Heart left ventricle (tissue), 13 donors: Measurements from ENCODE around the gene RXFP1.

ENCODE experiments used
- POLR2A ChIP-seq, 2 donors: fragments of 450-650 bp; IDR thresholded peaks; one replicate each; pipeline ENCODE4 v1.6.1; 2017; ENCODE audit warnings: antibody characterized with exemption in 2 of 2, mild to moderate bottlenecking in 2 of 2, moderate library complexity in 2 of 2
- TF ChIP-seq, protein P1 (sequence below), 12 donors: fragments of 200-600 bp; sonication (generic) in 4 of 12; IDR thresholded peaks; one replicate each; pipeline versions ENCODE4 v1.5.0 to v1.8.0; 2018 to 2022; ENCODE audit warnings: antibody characterized with exemption in 12 of 12, mild to moderate bottlenecking in 5 of 12
- donor health status: ischemic (EF 13 %, LVEDD 7.1; RV severe dilation, severe dysfunction).
- donor health status: DM: no; HTN: yes; CAD: no.
- donor health status: DM: no; HTN: no; CAD: no.
- donor health status: ischemic (EF 25% LVEDD 6.9; RV normal size, moderate dysfunction).
- donor health status: ischemic (EF 25% LVEDD 5.7; RV mildly dilated, moderate dysfunction).
- donor health status: ischemic (EF 35%, LVEDD 5.7; RV mildly dilated, moderate dysfunction).
- donor health status: nonischemic (EF 11% LVEDD 7.7; RV severe dilation, severe dysfunction).
- donor health status: DM: yes; HTN: yes; CAD: no.
- donor health status: PGD.
- donor health status: ischemic (EF 29% LVEDD 5.4; RV normal size, mild dysfunction).
- donor health status: nonischemic (EF 23%, LVEDD 6.1; RV moderate dilation, normal function).

DNA sequence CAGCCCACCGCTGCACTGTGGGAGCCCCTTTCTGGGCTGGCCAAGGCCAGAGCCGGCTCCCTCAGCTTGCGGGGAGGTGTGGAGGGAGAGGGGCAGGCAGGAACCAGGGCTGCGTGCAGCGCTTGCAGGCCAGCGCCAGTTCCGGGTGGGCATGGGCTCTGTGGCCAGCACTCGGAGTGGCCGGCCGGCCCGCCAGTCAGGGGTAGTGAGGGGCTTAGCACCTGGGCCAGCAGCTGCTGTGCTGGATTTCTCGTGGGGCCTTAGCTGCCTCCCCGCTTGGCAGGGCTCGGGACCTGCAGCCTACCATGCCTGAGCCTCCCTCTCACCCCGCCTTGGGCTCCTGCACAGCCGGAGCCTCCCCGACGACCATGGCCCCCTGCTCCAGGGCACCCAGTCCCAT, 45.2 kb downstream of the RXFP1 start:
- TF ChIP-seq, protein P1, sequence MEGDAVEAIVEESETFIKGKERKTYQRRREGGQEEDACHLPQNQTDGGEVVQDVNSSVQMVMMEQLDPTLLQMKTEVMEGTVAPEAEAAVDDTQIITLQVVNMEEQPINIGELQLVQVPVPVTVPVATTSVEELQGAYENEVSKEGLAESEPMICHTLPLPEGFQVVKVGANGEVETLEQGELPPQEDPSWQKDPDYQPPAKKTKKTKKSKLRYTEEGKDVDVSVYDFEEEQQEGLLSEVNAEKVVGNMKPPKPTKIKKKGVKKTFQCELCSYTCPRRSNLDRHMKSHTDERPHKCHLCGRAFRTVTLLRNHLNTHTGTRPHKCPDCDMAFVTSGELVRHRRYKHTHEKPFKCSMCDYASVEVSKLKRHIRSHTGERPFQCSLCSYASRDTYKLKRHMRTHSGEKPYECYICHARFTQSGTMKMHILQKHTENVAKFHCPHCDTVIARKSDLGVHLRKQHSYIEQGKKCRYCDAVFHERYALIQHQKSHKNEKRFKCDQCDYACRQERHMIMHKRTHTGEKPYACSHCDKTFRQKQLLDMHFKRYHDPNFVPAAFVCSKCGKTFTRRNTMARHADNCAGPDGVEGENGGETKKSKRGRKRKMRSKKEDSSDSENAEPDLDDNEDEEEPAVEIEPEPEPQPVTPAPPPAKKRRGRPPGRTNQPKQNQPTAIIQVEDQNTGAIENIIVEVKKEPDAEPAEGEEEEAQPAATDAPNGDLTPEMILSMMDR (IDR thresholded peaks at IDR 0.05) = no peak
- TF ChIP-seq POLR2A (IDR thresholded peaks at IDR 0.05) = no peak
